ENCODE data around the gene NT5M.
A peak's percentile ranks its signal among the peaks of the same experiment; 100 is the strongest.

NT5M gene

DNA sequence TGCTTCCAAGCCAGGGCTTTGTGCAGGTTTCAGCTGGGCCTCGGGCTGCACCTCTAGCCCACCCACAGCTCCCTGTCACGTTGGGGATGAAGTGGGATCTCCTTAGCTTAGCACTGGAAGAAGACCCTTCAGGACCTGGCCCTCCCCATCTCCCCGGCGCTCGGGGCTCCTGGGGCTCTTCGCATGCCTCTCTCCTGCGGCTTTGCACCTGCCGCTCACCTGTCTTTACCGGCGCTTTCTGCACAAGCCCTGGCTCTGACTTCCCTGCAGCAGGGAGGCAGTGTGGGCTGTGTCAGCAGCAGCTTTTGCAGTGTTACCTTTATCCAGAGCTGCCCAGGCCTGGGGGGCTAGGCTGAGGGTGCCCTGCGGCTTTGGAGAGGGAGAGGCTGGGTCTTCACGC lies 52.3 kb downstream of the NT5M start:
- H3K27ac ChIP-seq, result no peak overlapping the region
- TF ChIP-seq, protein P1, sequence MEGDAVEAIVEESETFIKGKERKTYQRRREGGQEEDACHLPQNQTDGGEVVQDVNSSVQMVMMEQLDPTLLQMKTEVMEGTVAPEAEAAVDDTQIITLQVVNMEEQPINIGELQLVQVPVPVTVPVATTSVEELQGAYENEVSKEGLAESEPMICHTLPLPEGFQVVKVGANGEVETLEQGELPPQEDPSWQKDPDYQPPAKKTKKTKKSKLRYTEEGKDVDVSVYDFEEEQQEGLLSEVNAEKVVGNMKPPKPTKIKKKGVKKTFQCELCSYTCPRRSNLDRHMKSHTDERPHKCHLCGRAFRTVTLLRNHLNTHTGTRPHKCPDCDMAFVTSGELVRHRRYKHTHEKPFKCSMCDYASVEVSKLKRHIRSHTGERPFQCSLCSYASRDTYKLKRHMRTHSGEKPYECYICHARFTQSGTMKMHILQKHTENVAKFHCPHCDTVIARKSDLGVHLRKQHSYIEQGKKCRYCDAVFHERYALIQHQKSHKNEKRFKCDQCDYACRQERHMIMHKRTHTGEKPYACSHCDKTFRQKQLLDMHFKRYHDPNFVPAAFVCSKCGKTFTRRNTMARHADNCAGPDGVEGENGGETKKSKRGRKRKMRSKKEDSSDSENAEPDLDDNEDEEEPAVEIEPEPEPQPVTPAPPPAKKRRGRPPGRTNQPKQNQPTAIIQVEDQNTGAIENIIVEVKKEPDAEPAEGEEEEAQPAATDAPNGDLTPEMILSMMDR (conservative IDR thresholded peaks at IDR 0.05), result no peak

DNA sequence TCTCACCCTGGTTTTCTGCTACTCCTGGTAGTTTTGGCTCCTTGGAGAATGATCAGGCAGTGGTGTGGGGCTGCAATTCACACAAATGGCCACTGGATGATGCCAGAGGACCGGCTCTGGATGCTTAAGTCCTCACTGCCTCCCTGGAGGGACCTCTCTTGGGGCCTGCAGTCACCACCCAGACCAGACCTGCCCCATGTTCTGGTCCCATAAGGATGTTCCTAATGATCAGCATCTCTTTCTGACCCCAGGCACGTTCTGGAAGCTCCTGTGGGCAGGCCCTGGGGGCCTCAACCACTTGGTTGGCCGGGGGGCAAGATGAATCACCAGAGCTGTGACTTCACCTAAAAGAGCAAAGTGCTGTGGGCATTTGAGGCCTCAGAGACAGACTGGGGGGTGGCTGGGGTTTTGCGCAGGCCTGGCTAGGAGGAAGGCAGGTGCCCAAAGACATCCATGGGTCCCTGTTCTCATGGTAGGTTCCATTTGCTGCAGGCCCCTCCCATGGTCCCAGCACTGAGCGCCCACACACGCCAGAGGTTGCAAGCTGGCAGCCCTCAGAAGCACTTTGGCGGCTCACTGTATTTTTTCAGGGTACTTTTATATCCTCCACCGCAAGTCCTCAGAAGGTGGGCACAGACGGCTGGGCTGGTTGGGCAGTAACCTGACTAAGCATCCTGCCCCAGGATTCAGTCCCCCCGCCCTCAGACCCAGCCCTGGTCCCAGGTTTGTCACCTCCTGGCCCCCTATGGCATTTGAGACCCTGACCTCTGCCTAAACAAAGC lies 53.2 kb downstream of the NT5M start:
- no peak overlapping the region for H3K27ac ChIP-seq
- TF ChIP-seq, protein P1 (conservative IDR thresholded peaks at IDR 0.05), result peak; percentile 100

DNA sequence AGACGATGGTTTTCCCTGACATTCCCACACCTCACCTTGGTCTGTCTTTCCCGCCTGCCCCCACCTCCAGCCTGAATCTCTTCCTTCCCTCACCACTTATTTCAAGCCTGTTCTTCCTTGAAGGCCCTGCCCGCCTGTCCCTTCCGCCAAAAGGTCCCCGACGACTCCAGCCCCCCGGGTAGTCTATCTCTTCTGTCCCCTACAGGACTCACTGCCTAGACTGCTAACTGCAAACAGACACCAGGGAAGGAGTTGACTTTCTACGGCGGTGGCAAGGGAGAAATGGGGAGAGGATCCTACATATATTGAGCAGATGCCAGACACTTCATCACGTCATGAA lies 53.7 kb downstream of the NT5M start:
- TF ChIP-seq, protein P1 (conservative IDR thresholded peaks at IDR 0.05), result no peak
- no peak overlapping the region for H3K27ac ChIP-seq

DNA sequence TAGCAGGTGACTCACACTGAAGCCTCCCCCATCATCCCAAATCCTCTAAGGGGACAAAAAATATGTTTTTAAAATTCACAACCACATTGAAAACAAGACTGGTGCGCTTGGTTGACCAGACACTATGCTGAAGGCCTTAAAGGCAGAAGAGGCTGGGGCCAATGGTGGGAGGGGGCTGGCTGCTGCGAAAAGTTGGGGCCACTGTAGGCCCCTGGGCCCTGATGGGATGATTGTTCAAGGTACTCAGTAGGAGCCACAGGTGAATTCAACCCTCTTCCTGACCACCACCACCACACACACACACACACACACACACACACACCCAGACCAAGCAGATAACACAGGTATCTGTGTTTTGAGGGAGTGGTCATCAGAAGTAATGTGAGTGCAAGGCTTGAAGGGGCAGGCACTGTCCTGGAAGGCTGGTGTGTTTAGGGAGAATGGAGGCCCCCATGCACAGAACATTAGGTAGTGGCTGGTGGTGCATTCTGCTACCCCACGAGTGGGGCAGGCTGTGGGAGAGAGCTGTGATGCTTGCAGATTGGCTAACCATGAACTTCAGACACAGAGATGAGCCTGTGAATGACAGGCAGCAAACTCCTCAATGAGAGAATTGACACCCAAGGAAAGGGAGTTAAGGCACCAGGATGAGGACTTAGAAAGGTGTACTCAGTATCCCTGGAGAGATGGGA lies 55.0 kb downstream of the NT5M start:
- no peak overlapping the region for H3K27ac ChIP-seq
- TF ChIP-seq, protein P1 (conservative IDR thresholded peaks at IDR 0.05), result no peak

DNA sequence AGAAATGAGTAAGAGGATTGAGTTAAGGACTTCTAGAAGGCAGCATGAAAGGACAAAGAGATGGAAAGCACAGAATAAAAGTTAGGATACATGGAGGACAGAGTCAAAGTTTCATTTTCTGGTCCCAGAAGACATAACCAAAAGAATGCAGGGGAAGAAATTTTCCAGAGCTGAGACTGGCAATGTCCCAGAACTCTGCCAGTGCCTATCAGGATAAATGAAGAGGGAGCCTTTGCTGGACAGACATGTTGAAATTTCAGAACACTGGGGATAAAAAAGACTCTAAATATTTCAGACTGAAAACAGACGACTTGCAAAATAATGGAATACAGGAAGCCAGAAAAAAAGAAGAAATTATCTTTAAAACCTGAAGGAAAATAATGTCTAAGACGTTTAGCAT lies 55.7 kb downstream of the NT5M start:
- no peak overlapping the region for H3K27ac ChIP-seq
- TF ChIP-seq, protein P1 (conservative IDR thresholded peaks at IDR 0.05), result no peak

DNA sequence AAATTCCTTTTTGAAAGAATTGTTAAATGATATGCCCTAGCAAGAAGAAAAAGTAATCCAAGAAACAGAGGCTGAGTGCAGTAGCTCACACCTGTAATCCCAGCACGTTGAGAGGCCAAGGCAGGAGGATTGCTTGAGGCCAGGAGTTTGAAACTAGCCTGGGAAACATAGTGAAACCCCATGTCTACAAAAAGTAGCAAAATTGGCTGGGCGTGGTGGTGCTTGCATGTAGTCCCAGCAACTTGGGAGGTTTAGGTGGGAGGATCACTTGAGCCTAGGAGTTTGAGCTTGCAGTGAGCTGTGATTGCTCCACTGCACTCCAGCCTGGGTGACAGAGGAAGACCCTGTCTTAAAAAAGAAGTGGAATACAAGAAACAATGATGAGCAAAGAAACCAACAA lies 56.1 kb downstream of the NT5M start:
- H3K27ac ChIP-seq, result no peak overlapping the region
- TF ChIP-seq, protein P1 (conservative IDR thresholded peaks at IDR 0.05), result no peak

DNA sequence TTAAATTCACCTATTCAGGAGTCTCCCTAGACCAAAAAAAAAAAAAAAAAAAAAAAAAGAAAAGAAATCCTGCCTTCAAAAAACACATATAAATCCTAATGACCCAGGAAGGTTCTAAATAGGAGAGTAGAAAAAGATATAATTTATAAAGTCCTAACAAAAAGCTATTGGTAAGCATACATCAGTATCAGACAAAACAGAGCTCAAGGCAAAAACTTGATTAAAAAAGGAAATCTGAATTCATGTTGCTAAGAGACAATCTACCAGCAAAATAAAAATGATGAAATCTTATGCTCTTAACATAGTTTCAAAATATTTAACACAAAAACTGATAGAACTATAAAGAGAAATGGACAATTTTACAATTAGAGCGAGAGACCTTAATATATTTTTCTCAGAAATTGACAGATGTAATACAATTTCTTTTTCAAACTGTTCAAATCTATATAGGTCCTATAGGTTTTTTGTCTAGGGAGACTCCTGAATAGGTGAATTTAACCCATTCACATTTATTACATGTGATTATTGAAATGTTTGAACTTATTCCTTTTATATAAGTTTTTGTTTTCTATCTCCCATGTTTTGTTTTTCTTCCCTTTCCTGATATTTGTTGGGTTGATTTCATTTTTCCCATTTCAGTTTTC lies 57.0 kb downstream of the NT5M start:
- no peak overlapping the region for H3K27ac ChIP-seq
- TF ChIP-seq, protein P1 (conservative IDR thresholded peaks at IDR 0.05), result no peak

Data from VCaP (cell line).